ENCODE data around the gene KISS1R. TPM values are rescaled to one million over a fixed set of nuclear protein-coding genes. Genes with fewer than 3 reads are reported as not detected.
A peak's percentile ranks its signal among the peaks of the same experiment; 100 is the strongest.

KISS1R gene

DNA sequence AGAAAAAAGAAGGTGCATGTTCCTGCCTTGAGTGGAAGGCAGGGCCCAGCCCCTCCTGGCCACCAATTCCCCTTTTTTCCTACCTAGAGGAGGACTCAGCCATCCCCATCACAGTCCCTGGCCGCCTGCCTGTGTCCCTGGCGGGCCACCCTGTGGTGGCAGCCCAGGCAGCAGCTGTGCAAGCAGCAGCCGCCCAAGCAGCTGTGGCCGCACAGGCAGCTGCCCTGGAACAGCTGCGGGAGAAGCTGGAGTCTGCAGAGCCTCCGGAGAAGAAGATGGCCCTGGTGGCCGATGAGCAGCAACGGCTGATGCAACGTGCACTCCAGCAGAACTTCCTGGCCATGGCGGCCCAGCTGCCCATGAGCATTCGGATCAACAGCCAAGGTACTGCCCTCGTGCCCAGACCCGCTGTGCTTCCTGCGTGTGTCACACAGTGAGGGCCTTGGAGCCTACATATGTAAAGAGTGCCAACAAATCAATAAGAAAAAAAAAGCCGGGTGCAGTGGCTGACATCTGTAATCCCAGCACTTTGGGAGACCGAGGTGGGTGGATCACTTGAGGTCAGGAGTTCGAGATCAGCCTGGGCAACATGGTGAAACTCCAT lies 49.5 kb downstream of the KISS1R start:
- no peak overlapping the region for H3K23ac ChIP-seq (ENCODE audit: low read depth, low read length, poor library complexity)
- H3K4me2 ChIP-seq (ENCODE audit: insufficient read depth, low read length, poor library complexity, severe bottlenecking): no peak overlapping the region
- peaks cover 57 to 91% of the 10 kb centered on the region in 2 donors for H3K36me3 ChIP-seq (replicated peaks in 1 of 2; ENCODE audit: control insufficient read depth in 2 of 2, insufficient read depth in 2 of 2, low read length in 2 of 2)
- no peak overlapping the region for H4K91ac ChIP-seq (ENCODE audit: low read depth, low read length, poor library complexity)
- H3K18ac ChIP-seq (ENCODE audit: low read length): peak overlapping the region; percentile 13
- no peak overlapping the region for H3K27ac ChIP-seq (replicated peaks; ENCODE audit: low read length)
- no peak overlapping the region for H3K9ac ChIP-seq (ENCODE audit: low read depth, low read length, poor library complexity)
- no peak overlapping the region for H3K4ac ChIP-seq (ENCODE audit: low read length)
- H2BK120ac ChIP-seq (ENCODE audit: low read depth, low read length): no peak overlapping the region
- H3K4me3 ChIP-seq (ENCODE audit: low read length in 2 of 2): peak overlapping the region in 1 of 2 donors; percentile 20
- WGBS, 2 donors (ENCODE audit: extremely low coverage in 2 of 2, insufficient read length in 2 of 2, insufficient replicate concordance in 1 of 2): no CpG with 5 or more reads among the region's 17 CpGs
- H2AK5ac ChIP-seq (ENCODE audit: low read depth, low read length): no peak overlapping the region
- H3K9me3 ChIP-seq (replicated peaks in 1 of 2; ENCODE audit: control insufficient read depth in 2 of 2, insufficient read depth in 1 of 2, low read depth in 1 of 2, low read length in 2 of 2): peaks cover 24 to 47% of the 10 kb centered on the region in 2 donors
- H3K14ac ChIP-seq (ENCODE audit: low read length): no peak overlapping the region
- H2BK15ac ChIP-seq (ENCODE audit: low read length): no peak overlapping the region
- peaks cover 0 to 2% (median 0%) of the 10 kb centered on the region in 3 experiments for H3K27me3 ChIP-seq (ENCODE audit: control insufficient read depth in 3 of 3, insufficient read depth in 3 of 3, low read depth in 1 of 3, low read length in 3 of 3)
- H2BK12ac ChIP-seq (ENCODE audit: low read length): no peak overlapping the region
- no peak overlapping the region for H4K8ac ChIP-seq (ENCODE audit: low read depth, low read length)
- no peaks in the 10 kb centered on the region for H3K4me1 ChIP-seq (ENCODE audit: control insufficient read depth in 2 of 2, insufficient read depth in 1 of 2, low read depth in 1 of 2, low read length in 2 of 2)
- H2AFZ ChIP-seq (ENCODE audit: low read length): no peak overlapping the region
- H3K79me1 ChIP-seq (ENCODE audit: low read depth, low read length): peaks cover 6% of the 10 kb centered on the region
- DNase-seq (ENCODE audit: low spot score): no peak
- no peak overlapping the region for H2BK5ac ChIP-seq (ENCODE audit: low read length)

Small RNA genes lying within 50 kb of the gene (small RNA-seq; reads per million reads assigned to genes)
- gene RNU6-9 (ENCODE audit: insufficient read depth): not detected

Data from neuronal stem cell (in vitro differentiated cells).